SJCRH30 (cell line): ENCODE data around the gene BANF2. TPM values are rescaled to one million over a fixed set of nuclear protein-coding genes. Genes with fewer than 3 reads are reported as not detected.
A peak's percentile ranks its signal among the peaks of the same experiment; 100 is the strongest.

Source experiments
- DNase-seq, 2 experiments: peaks; one replicate each; pipeline ENCODE4 v3.0.0-alpha.2; 2015 to 2020
- H3K27ac ChIP-seq: fragments of 250-450 bp; sonication (Bioruptor Pico); 2 replicates; pipeline ENCODE4 v1.5.1; 2020; ENCODE audit warnings: mild to moderate bottlenecking, moderate library complexity
- H3K27me3 ChIP-seq: fragments of 250-450 bp; sonication (Bioruptor Pico); 2 replicates; pipeline ENCODE4 v1.5.1; 2020; ENCODE audit warnings: mild to moderate bottlenecking, moderate library complexity
- H3K36me3 ChIP-seq: fragments of 250-450 bp; sonication (Bioruptor Pico); 2 replicates; pipeline ENCODE4 v1.5.1; 2020; ENCODE audit warnings: mild to moderate bottlenecking, moderate library complexity
- H3K4me1 ChIP-seq: fragments of 250-450 bp; sonication (Bioruptor Pico); 2 replicates; pipeline ENCODE4 v1.5.1; 2020; ENCODE audit warnings: mild to moderate bottlenecking, moderate library complexity
- H3K4me3 ChIP-seq: fragments of 250-450 bp; sonication (Bioruptor Pico); 2 replicates; pipeline ENCODE4 v1.5.1; 2020; ENCODE audit warnings: mild to moderate bottlenecking, moderate library complexity
- H3K9me3 ChIP-seq: fragments of 250-450 bp; sonication (Bioruptor Pico); replicated peaks from 2 replicates; pipeline ENCODE4 v1.5.1; 2020; ENCODE audit warnings: mild to moderate bottlenecking, moderate library complexity
- total RNA-seq: library from RNA; depleted of rRNA; stranded (reverse); fragments of >200 nt; shearing (Covaris generic); gene quantifications from 2 replicates; pipeline ENCODE4 v1.2.3, GENCODE V29; 2014

BANF2 gene
- total RNA-seq, 1 experiment from 2014 or later = not detected

GRCh38 chr20:17738154-17738553, 38.4 kb downstream of the BANF2 start:
- Histone ChIP-seq H3K27me3 (peaks cover 3% of the 10 kb centered on the region; the same call in 1 of the 2 replicates), H3K27ac (no peak overlapping the region), H3K4me1 (no peaks in the 10 kb centered on the region), H3K9me3 (0 out of 2 replicates have a peak, but pooled peaks cover 6% of the 10 kb centered on the region), H3K4me3 (no peak overlapping the region), H3K36me3 (no peaks in the 10 kb centered on the region)
- DNase-seq = no peak

DNA sequence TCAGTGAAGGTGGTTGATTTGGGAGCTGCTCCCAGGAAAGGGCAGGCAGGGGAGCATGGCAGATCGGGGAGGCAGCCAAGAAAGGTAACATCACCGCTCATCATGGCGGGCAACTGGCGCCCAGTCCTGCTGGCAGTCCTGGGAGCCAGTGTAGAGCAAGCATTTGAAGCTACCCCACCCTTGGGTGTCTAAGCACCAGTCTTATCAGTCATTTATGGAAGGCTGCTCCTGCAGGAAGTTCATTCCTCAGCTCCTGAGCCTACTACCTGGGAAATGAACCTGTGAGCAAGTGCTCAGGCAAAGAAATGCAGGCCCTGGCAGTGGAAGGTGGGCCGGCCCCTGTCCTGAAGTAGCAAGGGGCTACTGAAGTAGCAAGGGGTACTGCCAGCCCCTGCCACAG, 41.5 kb downstream of the BANF2 start:
- Histone ChIP-seq H3K9me3 (0 out of 2 replicates have a peak, but pooled peaks cover 6% of the 10 kb centered on the region), H3K4me1 (no peaks in the 10 kb centered on the region), H3K36me3 (no peaks in the 10 kb centered on the region), H3K4me3 (no peak overlapping the region), H3K27ac (no peak overlapping the region), H3K27me3 (no peaks in the 10 kb centered on the region)
- DNase-seq = no peak

- Histone ChIP-seq H3K27me3 (no peaks in the 10 kb centered on the region), H3K4me1 (no peaks in the 10 kb centered on the region), H3K9me3 (0 out of 2 replicates have a peak, but pooled peaks cover 4% of the 10 kb centered on the region), H3K27ac (no peak overlapping the region), H3K36me3 (no peaks in the 10 kb centered on the region), H3K4me3 (no peak overlapping the region)
- DNase-seq = no peak
Measured at GRCh38 chr20:17742731-17743130, 43.0 kb downstream of the BANF2 start.

GRCh38 chr20:17743677-17744076, 43.9 kb downstream of the BANF2 start:
- no peaks in the 10 kb centered on the region for H3K36me3 ChIP-seq
- H3K4me3 ChIP-seq = no peak overlapping the region
- no peak for DNase-seq
- no peaks in the 10 kb centered on the region for H3K4me1 ChIP-seq
- H3K27me3 ChIP-seq = no peaks in the 10 kb centered on the region
- no peaks in the 10 kb centered on the region for H3K9me3 ChIP-seq
- H3K27ac ChIP-seq = no peak overlapping the region

DNA sequence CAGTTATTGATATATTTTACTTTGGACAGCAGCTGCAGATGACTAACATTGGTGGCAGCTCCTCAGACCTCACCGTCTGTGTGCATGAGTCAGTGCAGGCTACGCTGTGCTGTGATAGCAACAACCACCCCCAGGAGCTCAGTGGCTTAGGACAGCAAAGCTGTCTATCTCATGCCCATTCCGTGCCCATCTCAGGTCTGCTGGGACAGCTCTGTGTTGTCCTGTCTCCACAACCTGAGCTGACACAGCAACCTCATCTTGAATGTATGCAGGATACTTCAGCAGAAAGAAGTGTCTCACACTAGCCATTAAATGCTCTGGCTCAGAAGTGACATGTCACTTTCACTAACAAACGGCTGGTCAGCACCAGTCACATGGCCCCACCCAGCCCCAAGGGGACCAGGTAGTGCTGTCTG, 47.7 kb downstream of the BANF2 start:
- Histone ChIP-seq H3K9me3 (no peaks in the 10 kb centered on the region; the same call in 1 of the 2 replicates), H3K27ac (no peak overlapping the region), H3K4me3 (no peak overlapping the region), H3K27me3 (no peaks in the 10 kb centered on the region), H3K36me3 (no peaks in the 10 kb centered on the region), H3K4me1 (no peaks in the 10 kb centered on the region)
- peak; percentile 17 to 27 for DNase-seq

GRCh38 chr20:17748279-17748678, 48.5 kb downstream of the BANF2 start:
- H3K36me3 ChIP-seq = no peaks in the 10 kb centered on the region
- no peak for DNase-seq
- no peaks in the 10 kb centered on the region for H3K4me1 ChIP-seq
- H3K27ac ChIP-seq = no peak overlapping the region
- no peak overlapping the region for H3K4me3 ChIP-seq
- no peaks in the 10 kb centered on the region; the same call in 1 of the 2 replicates for H3K9me3 ChIP-seq
- H3K27me3 ChIP-seq = no peaks in the 10 kb centered on the region

- no peak overlapping the region for H3K27ac ChIP-seq
- no peak overlapping the region for H3K4me3 ChIP-seq
- no peak for DNase-seq
- no peaks in the 10 kb centered on the region for H3K36me3 ChIP-seq
- no peaks in the 10 kb centered on the region; the same call in 1 of the 2 replicates for H3K9me3 ChIP-seq
- H3K27me3 ChIP-seq = no peaks in the 10 kb centered on the region
- H3K4me1 ChIP-seq = no peaks in the 10 kb centered on the region
Measured at GRCh38 chr20:17749626-17749977, 49.8 kb downstream of the BANF2 start.

- no peaks in the 10 kb centered on the region for H3K4me1 ChIP-seq
- no peaks in the 10 kb centered on the region for H3K27me3 ChIP-seq
- H3K36me3 ChIP-seq = no peaks in the 10 kb centered on the region
- H3K4me3 ChIP-seq = no peak overlapping the region
- H3K27ac ChIP-seq = no peak overlapping the region
- DNase-seq = no peak
- no peaks in the 10 kb centered on the region; the same call in 1 of the 2 replicates for H3K9me3 ChIP-seq
Measured at GRCh38 chr20:17749978-17750721, 50.4 kb downstream of the BANF2 start.

GRCh38 chr20:17750722-17751045, 50.9 kb downstream of the BANF2 start:
- no peaks in the 10 kb centered on the region; the same call in 1 of the 2 replicates for H3K9me3 ChIP-seq
- H3K36me3 ChIP-seq = no peaks in the 10 kb centered on the region
- H3K27me3 ChIP-seq = 0 out of 2 replicates have a peak, but pooled peaks cover 3% of the 10 kb centered on the region
- H3K27ac ChIP-seq = no peak overlapping the region
- DNase-seq = no peak
- no peak overlapping the region for H3K4me3 ChIP-seq
- no peaks in the 10 kb centered on the region for H3K4me1 ChIP-seq

DNA sequence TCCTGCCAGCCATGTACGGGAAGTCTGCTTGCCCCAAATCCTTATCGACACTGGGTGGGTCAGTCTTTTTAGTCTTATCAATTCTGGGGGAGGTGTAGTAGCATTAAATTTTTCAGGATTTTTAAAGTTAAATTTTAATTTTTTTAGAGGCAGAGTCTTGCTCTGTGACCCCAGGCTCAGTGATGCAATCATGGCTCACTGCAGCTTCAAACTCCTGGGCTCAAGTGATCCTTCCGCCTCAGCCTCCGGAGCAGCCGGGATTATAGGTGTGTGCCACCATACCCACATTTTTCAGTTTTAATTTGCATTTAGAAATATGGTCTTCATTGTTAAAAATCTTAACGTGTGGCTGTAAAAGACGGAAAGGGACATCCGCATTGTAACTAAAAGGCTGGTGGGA, 51.9 kb downstream of the BANF2 start:
- no peak overlapping the region for H3K27ac ChIP-seq
- DNase-seq = no peak
- H3K9me3 ChIP-seq = no peaks in the 10 kb centered on the region; the same call in 1 of the 2 replicates
- H3K27me3 ChIP-seq = peaks cover 3% of the 10 kb centered on the region; the same call in 1 of the 2 replicates
- no peak overlapping the region for H3K4me3 ChIP-seq
- H3K36me3 ChIP-seq = no peaks in the 10 kb centered on the region
- no peaks in the 10 kb centered on the region for H3K4me1 ChIP-seq

- no peak for DNase-seq
- Histone ChIP-seq H3K27ac (no peak overlapping the region), H3K4me1 (no peaks in the 10 kb centered on the region), H3K36me3 (no peaks in the 10 kb centered on the region), H3K9me3 (no peaks in the 10 kb centered on the region; the same call in 1 of the 2 replicates), H3K4me3 (no peak overlapping the region), H3K27me3 (peaks cover 3% of the 10 kb centered on the region; the same call in 1 of the 2 replicates)
Measured at GRCh38 chr20:17752459-17752858, 52.7 kb downstream of the BANF2 start.

DNA sequence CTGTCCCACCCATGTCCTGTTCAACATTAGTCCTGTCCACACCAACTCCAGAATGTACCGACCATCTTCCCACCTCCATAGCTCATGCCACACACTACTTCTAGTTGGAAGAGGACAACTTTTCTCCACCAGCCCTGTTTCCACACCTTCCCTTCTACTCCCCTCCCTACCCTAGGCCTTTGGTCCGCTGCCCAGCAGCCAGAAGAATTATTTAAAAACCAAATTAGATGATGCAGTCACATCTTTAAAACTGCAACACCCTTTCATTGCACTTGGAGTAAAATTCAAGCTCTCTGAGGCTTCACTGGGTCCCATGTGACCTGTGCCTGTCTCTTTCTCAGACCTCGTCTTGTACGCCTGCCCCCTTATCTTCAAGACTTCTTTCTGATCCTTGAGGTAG, 53.8 kb downstream of the BANF2 start:
- H3K4me3 ChIP-seq = no peak overlapping the region
- H3K27me3 ChIP-seq = peaks cover 3% of the 10 kb centered on the region; the same call in 1 of the 2 replicates
- H3K4me1 ChIP-seq = no peaks in the 10 kb centered on the region
- H3K9me3 ChIP-seq = no peaks in the 10 kb centered on the region; the same call in 1 of the 2 replicates
- no peak for DNase-seq
- no peaks in the 10 kb centered on the region for H3K36me3 ChIP-seq
- no peak overlapping the region for H3K27ac ChIP-seq

DNA sequence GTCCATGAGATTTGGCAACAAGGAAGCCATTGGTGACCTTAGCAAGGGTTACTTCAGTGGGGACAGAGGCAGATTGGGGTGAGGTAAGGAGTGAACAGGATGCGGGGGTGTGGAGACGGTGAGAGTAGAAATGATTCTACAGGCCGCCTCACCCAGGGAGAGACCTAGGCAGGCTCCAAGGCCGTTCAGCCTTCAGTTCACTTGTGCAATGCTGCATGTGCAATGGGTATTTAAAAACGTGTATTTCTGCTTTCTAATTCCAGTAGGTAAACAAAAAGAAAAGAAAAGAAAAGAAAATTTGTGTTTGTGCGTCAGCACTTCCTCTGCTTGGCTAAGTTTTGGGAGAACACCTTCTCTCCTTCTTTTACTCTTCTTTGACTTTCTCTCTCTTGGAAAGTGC, 56.8 kb downstream of the BANF2 start:
- no peak for DNase-seq
- H3K9me3 ChIP-seq = no peaks in the 10 kb centered on the region
- H3K27ac ChIP-seq = no peak overlapping the region
- H3K4me3 ChIP-seq = no peak overlapping the region
- no peaks in the 10 kb centered on the region for H3K36me3 ChIP-seq
- no peaks in the 10 kb centered on the region for H3K4me1 ChIP-seq
- H3K27me3 ChIP-seq = peaks cover 3% of the 10 kb centered on the region; the same call in 1 of the 2 replicates

GRCh38 chr20:17757496-17757895, 57.7 kb downstream of the BANF2 start:
- H3K9me3 ChIP-seq = no peaks in the 10 kb centered on the region
- no peak overlapping the region for H3K4me3 ChIP-seq
- no peak overlapping the region for H3K27ac ChIP-seq
- DNase-seq = no peak
- no peaks in the 10 kb centered on the region for H3K36me3 ChIP-seq
- peaks cover 3% of the 10 kb centered on the region; the same call in 1 of the 2 replicates for H3K27me3 ChIP-seq
- H3K4me1 ChIP-seq = no peaks in the 10 kb centered on the region

GRCh38 chr20:17758010-17758409, 58.2 kb downstream of the BANF2 start:
- no peaks in the 10 kb centered on the region for H3K4me1 ChIP-seq
- DNase-seq = no peak
- H3K36me3 ChIP-seq = no peaks in the 10 kb centered on the region
- no peak overlapping the region for H3K27ac ChIP-seq
- no peaks in the 10 kb centered on the region for H3K9me3 ChIP-seq
- H3K27me3 ChIP-seq = peaks cover 3% of the 10 kb centered on the region; the same call in 1 of the 2 replicates
- H3K4me3 ChIP-seq = no peak overlapping the region

- Histone ChIP-seq H3K27ac (no peak overlapping the region), H3K4me3 (no peak overlapping the region), H3K9me3 (no peaks in the 10 kb centered on the region), H3K27me3 (peaks cover 3% of the 10 kb centered on the region; the same call in 1 of the 2 replicates), H3K36me3 (no peaks in the 10 kb centered on the region), H3K4me1 (no peaks in the 10 kb centered on the region)
- DNase-seq = no peak
Measured at GRCh38 chr20:17758512-17758911, 58.7 kb downstream of the BANF2 start.
